ENCODE measurements around the gene MTARC2. TPM values are rescaled to one million over a fixed set of nuclear protein-coding genes. Genes with fewer than 3 reads are reported as not detected.
A peak's percentile ranks its signal among the peaks of the same experiment; 100 is the strongest.

Gene MTARC2
- polyA plus RNA-seq, 1 of the 3 experiments (the other 2 are of a cell fraction), result 6.1 TPM

DNA sequence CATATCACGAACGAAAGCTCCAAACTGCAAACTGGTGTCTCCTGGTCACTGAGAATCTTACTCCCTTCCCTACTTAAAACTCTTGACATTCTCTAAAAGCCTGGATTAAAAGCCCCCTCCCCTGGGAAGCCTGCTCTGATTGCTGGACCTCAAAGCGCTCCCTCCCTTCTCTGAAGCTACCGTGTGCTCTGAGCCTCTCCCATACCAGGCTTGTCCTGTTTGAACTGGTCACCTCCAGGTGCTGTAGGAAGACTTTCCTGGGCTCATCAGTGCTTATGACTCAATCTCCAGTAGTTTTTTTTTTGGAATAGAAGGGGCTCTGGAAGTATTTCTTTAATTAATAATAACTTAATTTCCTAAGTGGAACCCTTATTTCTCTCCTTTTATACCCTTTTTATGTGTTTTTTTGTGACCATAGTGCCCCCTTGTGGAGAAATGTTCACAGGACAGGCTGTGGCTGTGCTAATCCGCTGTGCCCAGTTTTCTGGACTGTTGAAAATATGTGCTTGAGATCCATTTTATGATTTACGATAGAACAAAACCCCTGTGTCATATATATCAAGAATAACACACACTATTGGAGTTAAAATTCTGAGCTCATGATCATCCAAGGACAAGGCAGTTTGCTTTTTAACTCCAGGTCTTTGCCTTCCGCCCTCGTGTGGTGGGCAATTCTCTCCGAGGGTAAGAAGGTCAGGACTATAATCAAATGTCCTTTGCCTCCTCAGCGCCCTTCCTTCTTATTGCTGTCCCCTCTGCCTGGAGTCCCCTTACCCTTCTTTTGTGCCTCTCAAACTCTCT lies 55.5 kb downstream of the MTARC2 start:
- Histone ChIP-seq H3K4me2 (no peak overlapping the region), H3K4me3 (ENCODE audit: low read depth in 2 of 2, low read length in 1 of 2) (no peak overlapping the region; a peak in 1 of 4 replicates), H3K9ac (no peak overlapping the region), H3K79me2 (ENCODE audit: insufficient read depth) (no peaks in the 10 kb centered on the region), H2AFZ (ENCODE audit: low read depth) (peak overlapping the region; percentile 24; the same call in 1 of the 2 replicates), H3K9me2 (no peaks in the 10 kb centered on the region), H3K4me1 (ENCODE audit: control insufficient read depth in 1 of 2, insufficient read depth in 2 of 2, low read depth in 1 of 2, low read length in 1 of 2) (peaks cover 0 to 5% of the 10 kb centered on the region in 2 experiments; a peak in 1 of 4 replicates), H3K27ac (ENCODE audit: low read depth in 2 of 2, low read length in 1 of 2) (no peak overlapping the region), H3K27me3 (ENCODE audit: insufficient read depth) (no peaks in the 10 kb centered on the region), H3K9me3 (no peaks in the 10 kb centered on the region), H3K36me3 (replicated peaks in 1 of 2; ENCODE audit: control insufficient read depth in 1 of 2, insufficient read depth in 2 of 2, low read length in 1 of 2) (peaks cover 0 to 9% of the 10 kb centered on the region in 2 experiments), H4K20me1 (ENCODE audit: insufficient read depth) (no peaks in the 10 kb centered on the region), H3F3A (replicated peaks; ENCODE audit: insufficient read depth) (no peaks in the 10 kb centered on the region)
- POLR2A ChIA-PET, result no interaction called here
- TF ChIP-seq RCOR1 (IDR thresholded peaks at IDR 0.05; ENCODE audit: low read length), result 0 out of 2 replicates have a peak, but pooled peaks have one; percentile 13
- TF ChIP-seq SMC3 (IDR thresholded peaks at IDR 0.05; ENCODE audit: low read depth, low read length), result peak; percentile 25; the same call in 1 of the 2 replicates
- TF ChIP-seq MEF2A (IDR thresholded peaks at IDR 0.05; ENCODE audit: borderline replicate concordance, low read depth), result no peak
- TF ChIP-seq, protein P1, sequence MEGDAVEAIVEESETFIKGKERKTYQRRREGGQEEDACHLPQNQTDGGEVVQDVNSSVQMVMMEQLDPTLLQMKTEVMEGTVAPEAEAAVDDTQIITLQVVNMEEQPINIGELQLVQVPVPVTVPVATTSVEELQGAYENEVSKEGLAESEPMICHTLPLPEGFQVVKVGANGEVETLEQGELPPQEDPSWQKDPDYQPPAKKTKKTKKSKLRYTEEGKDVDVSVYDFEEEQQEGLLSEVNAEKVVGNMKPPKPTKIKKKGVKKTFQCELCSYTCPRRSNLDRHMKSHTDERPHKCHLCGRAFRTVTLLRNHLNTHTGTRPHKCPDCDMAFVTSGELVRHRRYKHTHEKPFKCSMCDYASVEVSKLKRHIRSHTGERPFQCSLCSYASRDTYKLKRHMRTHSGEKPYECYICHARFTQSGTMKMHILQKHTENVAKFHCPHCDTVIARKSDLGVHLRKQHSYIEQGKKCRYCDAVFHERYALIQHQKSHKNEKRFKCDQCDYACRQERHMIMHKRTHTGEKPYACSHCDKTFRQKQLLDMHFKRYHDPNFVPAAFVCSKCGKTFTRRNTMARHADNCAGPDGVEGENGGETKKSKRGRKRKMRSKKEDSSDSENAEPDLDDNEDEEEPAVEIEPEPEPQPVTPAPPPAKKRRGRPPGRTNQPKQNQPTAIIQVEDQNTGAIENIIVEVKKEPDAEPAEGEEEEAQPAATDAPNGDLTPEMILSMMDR (IDR thresholded peaks at IDR 0.05), result peak; percentile 94
- peak; percentile 68 for TF ChIP-seq RAD21 (IDR thresholded peaks at IDR 0.05; ENCODE audit: low read length)
- CTCF ChIA-PET, result interaction anchor here (0.6 to 3.2 kb wide), 30 partner anchors 8 to 811 kb away, joined by 3 to 63 read pairs (median 4); partner anchors contain the start of gene MTARC1
- WGBS (ENCODE audit: low lambda C conversion rate), result 73% methylated on average over 10 of the region's 10 CpGs
- peak; percentile 60 for DNase-seq

DNA sequence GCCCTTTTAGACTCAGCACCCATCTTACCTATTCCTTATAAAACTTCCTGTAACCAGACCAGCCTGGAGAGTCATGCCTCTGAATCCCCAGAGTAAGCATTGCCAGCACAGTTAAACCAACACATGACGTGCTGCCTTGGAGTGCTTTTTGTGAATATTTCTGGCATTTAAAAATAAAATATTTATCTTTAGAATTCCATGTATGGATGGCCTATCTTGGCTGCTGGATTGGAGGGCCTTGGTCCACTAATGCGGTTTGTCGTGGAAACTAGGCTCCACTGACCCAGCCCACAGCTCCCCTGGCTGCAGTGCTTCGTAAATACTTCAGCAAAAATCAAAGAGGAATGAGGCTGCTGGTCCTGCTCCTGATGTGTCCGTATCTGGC lies 56.1 kb downstream of the MTARC2 start:
- Histone ChIP-seq H4K20me1 (ENCODE audit: insufficient read depth) (no peaks in the 10 kb centered on the region), H3K27me3 (ENCODE audit: insufficient read depth) (no peaks in the 10 kb centered on the region), H3K9me2 (no peaks in the 10 kb centered on the region), H3K36me3 (replicated peaks in 1 of 2; ENCODE audit: control insufficient read depth in 1 of 2, insufficient read depth in 2 of 2, low read length in 1 of 2) (peaks cover 0 to 6% of the 10 kb centered on the region in 2 experiments), H3K9me3 (no peaks in the 10 kb centered on the region), H3K4me3 (ENCODE audit: low read depth in 2 of 2, low read length in 1 of 2) (no peak overlapping the region), H3K79me2 (ENCODE audit: insufficient read depth) (no peaks in the 10 kb centered on the region), H3K9ac (no peak overlapping the region), H3K27ac (ENCODE audit: low read depth in 2 of 2, low read length in 1 of 2) (no peak overlapping the region), H3K4me2 (no peak overlapping the region), H2AFZ (ENCODE audit: low read depth) (peak overlapping the region; percentile 24; the same call in 1 of the 2 replicates), H3F3A (replicated peaks; ENCODE audit: insufficient read depth) (no peaks in the 10 kb centered on the region), H3K4me1 (ENCODE audit: control insufficient read depth in 1 of 2, insufficient read depth in 2 of 2, low read depth in 1 of 2, low read length in 1 of 2) (peaks cover 0 to 5% of the 10 kb centered on the region in 2 experiments; a peak in 1 of 4 replicates)
- WGBS (ENCODE audit: low lambda C conversion rate), result 61% methylated on average over 5 of the region's 5 CpGs
- POLR2A ChIA-PET, result no interaction called here
- CTCF ChIA-PET, result interaction anchor here (0.6 to 3.2 kb wide), 17 partner anchors 9 to 811 kb away, joined by 3 to 63 read pairs (median 5); partner anchors contain the start of gene MTARC1
- TF ChIP-seq FOXJ3 (CRISPR knock-in tag; IDR thresholded peaks at IDR 0.05) (no peak), RAD21 (IDR thresholded peaks at IDR 0.05; ENCODE audit: low read length) (no peak), POLR2AphosphoS5 (IDR thresholded peaks at IDR 0.05; ENCODE audit: low read depth, low read length) (no peak), TEAD4 (IDR thresholded peaks at IDR 0.05; ENCODE audit: borderline replicate concordance, insufficient read depth) (no peak), MEF2A (IDR thresholded peaks at IDR 0.05; ENCODE audit: borderline replicate concordance, low read depth) (no peak), NFIC (IDR thresholded peaks at IDR 0.05; ENCODE audit: borderline replicate concordance) (no peak), FOXM1 (IDR thresholded peaks at IDR 0.05; ENCODE audit: low read depth) (no peak), FOSL2 (IDR thresholded peaks at IDR 0.05; ENCODE audit: borderline replicate concordance, low read depth) (no peak), EP300 (IDR thresholded peaks at IDR 0.05; ENCODE audit: borderline replicate concordance in 1 of 2, low read depth in 1 of 2, low read length in 1 of 2) (no peak), JUND (IDR thresholded peaks at IDR 0.05) (no peak), EZH2phosphoT487 (IDR thresholded peaks at IDR 0.05; ENCODE audit: borderline replicate concordance, low read depth) (no peak), SMC3 (IDR thresholded peaks at IDR 0.05; ENCODE audit: low read depth, low read length) (no peak), YY1 (IDR thresholded peaks at IDR 0.05; ENCODE audit: low read depth) (no peak), TAF1 (IDR thresholded peaks at IDR 0.05; ENCODE audit: borderline replicate concordance, low read depth, low read length) (no peak), NRF1 (IDR thresholded peaks at IDR 0.05; ENCODE audit: low read depth, low read length) (no peak), GABPA (IDR thresholded peaks at IDR 0.05; ENCODE audit: low read depth) (no peak)
- TF ChIP-seq, protein P2, sequence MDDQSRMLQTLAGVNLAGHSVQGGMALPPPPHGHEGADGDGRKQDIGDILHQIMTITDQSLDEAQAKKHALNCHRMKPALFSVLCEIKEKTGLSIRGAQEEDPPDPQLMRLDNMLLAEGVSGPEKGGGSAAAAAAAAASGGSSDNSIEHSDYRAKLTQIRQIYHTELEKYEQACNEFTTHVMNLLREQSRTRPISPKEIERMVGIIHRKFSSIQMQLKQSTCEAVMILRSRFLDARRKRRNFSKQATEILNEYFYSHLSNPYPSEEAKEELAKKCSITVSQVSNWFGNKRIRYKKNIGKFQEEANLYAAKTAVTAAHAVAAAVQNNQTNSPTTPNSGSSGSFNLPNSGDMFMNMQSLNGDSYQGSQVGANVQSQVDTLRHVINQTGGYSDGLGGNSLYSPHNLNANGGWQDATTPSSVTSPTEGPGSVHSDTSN (IDR thresholded peaks at IDR 0.05), result no peak
- TF ChIP-seq, protein P1 (IDR thresholded peaks at IDR 0.05), result no peak
- TF ChIP-seq, protein P3, sequence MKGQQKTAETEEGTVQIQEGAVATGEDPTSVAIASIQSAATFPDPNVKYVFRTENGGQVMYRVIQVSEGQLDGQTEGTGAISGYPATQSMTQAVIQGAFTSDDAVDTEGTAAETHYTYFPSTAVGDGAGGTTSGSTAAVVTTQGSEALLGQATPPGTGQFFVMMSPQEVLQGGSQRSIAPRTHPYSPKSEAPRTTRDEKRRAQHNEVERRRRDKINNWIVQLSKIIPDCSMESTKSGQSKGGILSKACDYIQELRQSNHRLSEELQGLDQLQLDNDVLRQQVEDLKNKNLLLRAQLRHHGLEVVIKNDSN (IDR thresholded peaks at IDR 0.05; ENCODE audit: borderline replicate concordance, low read depth), result no peak
- DNase-seq, result no peak
